IPS-20b (cell line): ENCODE measurements around the gene PPP1R13L.
A peak's percentile ranks its signal among the peaks of the same experiment; 100 is the strongest.

ENCODE experiments used
- H3K27ac ChIP-seq: one replicate; pipeline ENCODE4 v1.5.1; 2013; ENCODE audit warnings: low read length
- H3K27me3 ChIP-seq: 2 replicates; pipeline ENCODE4 v1.6.1; 2013; ENCODE audit warnings: mild to moderate bottlenecking, low read length, inconsistent platforms; ENCODE audit not compliant: insufficient read depth
- H3K36me3 ChIP-seq: 2 replicates; pipeline ENCODE4 v1.6.1; 2013; ENCODE audit warnings: low read depth, mild to moderate bottlenecking, inconsistent platforms, low read length, moderate library complexity; ENCODE audit not compliant: insufficient read depth
- H3K4me1 ChIP-seq: 2 replicates; pipeline ENCODE4 v1.6.1; 2013; ENCODE audit warnings: mild to moderate bottlenecking, control low read depth, inconsistent platforms, low read length, moderate library complexity; ENCODE audit not compliant: insufficient read depth
- H3K4me3 ChIP-seq: 2 replicates; pipeline ENCODE4 v1.5.1; 2013; ENCODE audit warnings: mild to moderate bottlenecking, low read length, inconsistent platforms
- H3K9ac ChIP-seq: 2 replicates; pipeline ENCODE4 v1.6.1; 2013; ENCODE audit warnings: low read depth, mild to moderate bottlenecking, inconsistent platforms, low read length, moderate library complexity
- H3K9me3 ChIP-seq: 2 replicates; pipeline ENCODE4 v1.6.1; 2013; ENCODE audit warnings: mild to moderate bottlenecking, low read depth, low read length, inconsistent platforms; ENCODE audit not compliant: insufficient read depth

The PPP1R13L gene

GRCh38 chr19:45349126-45349415, 55.8 kb downstream of the PPP1R13L start:
- H3K4me1 ChIP-seq = no peaks in the 10 kb centered on the region
- peaks cover 42% of the 10 kb centered on the region for H3K36me3 ChIP-seq

GRCh38 chr19:45348367-45349125, 56.3 kb downstream of the PPP1R13L start:
- Histone ChIP-seq H3K27me3 (no peaks in the 10 kb centered on the region; the same call in 1 of the 2 replicates), H3K4me3 (no peak overlapping the region), H3K4me1 (no peaks in the 10 kb centered on the region), H3K9ac (no peak overlapping the region), H3K27ac (no peak overlapping the region), H3K9me3 (no peaks in the 10 kb centered on the region), H3K36me3 (peaks cover 37% of the 10 kb centered on the region)

More at GRCh38 chr19:45349126-45349415, 55.8 kb downstream of the PPP1R13L start:
- Histone ChIP-seq H3K4me3 (no peak overlapping the region), H3K9ac (no peak overlapping the region), H3K27me3 (no peaks in the 10 kb centered on the region; the same call in 1 of the 2 replicates), H3K9me3 (no peaks in the 10 kb centered on the region), H3K27ac (no peak overlapping the region)

- H3K4me3 ChIP-seq = no peak overlapping the region
- H3K36me3 ChIP-seq = peaks cover 29% of the 10 kb centered on the region
- H3K27me3 ChIP-seq = peaks cover 4% of the 10 kb centered on the region
- no peak overlapping the region for H3K27ac ChIP-seq
- no peaks in the 10 kb centered on the region for H3K9me3 ChIP-seq
- H3K4me1 ChIP-seq = no peaks in the 10 kb centered on the region
- no peak overlapping the region for H3K9ac ChIP-seq
Measured at GRCh38 chr19:45347570-45348366, 57.1 kb downstream of the PPP1R13L start.

GRCh38 chr19:45346449-45346848, 58.4 kb downstream of the PPP1R13L start:
- no peak overlapping the region for H3K9ac ChIP-seq
- no peaks in the 10 kb centered on the region for H3K4me1 ChIP-seq
- H3K36me3 ChIP-seq = peaks cover 17% of the 10 kb centered on the region
- H3K9me3 ChIP-seq = no peaks in the 10 kb centered on the region
- no peak overlapping the region for H3K27ac ChIP-seq
- peaks cover 17% of the 10 kb centered on the region for H3K27me3 ChIP-seq
- H3K4me3 ChIP-seq = no peak overlapping the region

GRCh38 chr19:45345506-45345860, 59.4 kb downstream of the PPP1R13L start:
- Histone ChIP-seq H3K27ac (no peak overlapping the region), H3K4me1 (no peaks in the 10 kb centered on the region), H3K9me3 (no peaks in the 10 kb centered on the region), H3K9ac (no peak overlapping the region), H3K4me3 (no peak overlapping the region), H3K27me3 (peaks cover 27% of the 10 kb centered on the region), H3K36me3 (0 out of 2 replicates have a peak, but pooled peaks cover 7% of the 10 kb centered on the region)

- Histone ChIP-seq H3K9ac (no peak overlapping the region), H3K27ac (no peak overlapping the region), H3K36me3 (0 out of 2 replicates have a peak, but pooled peaks cover 3% of the 10 kb centered on the region), H3K4me1 (no peaks in the 10 kb centered on the region), H3K4me3 (no peak overlapping the region), H3K27me3 (peaks cover 32% of the 10 kb centered on the region), H3K9me3 (no peaks in the 10 kb centered on the region)
Measured at GRCh38 chr19:45344621-45345505, 60.0 kb downstream of the PPP1R13L start.

GRCh38 chr19:45342911-45343310, 62.0 kb downstream of the PPP1R13L start:
- no peaks in the 10 kb centered on the region for H3K9me3 ChIP-seq
- H3K36me3 ChIP-seq = no peaks in the 10 kb centered on the region
- no peak overlapping the region for H3K9ac ChIP-seq
- no peak overlapping the region for H3K4me3 ChIP-seq
- H3K27me3 ChIP-seq = peaks cover 38% of the 10 kb centered on the region
- no peak overlapping the region for H3K27ac ChIP-seq
- no peaks in the 10 kb centered on the region for H3K4me1 ChIP-seq

GRCh38 chr19:45340899-45341453, 63.9 kb downstream of the PPP1R13L start:
- Histone ChIP-seq H3K9me3 (no peaks in the 10 kb centered on the region), H3K27ac (no peak overlapping the region), H3K4me3 (peak overlapping the region; percentile 65), H3K4me1 (no peaks in the 10 kb centered on the region), H3K9ac (no peak overlapping the region), H3K36me3 (no peaks in the 10 kb centered on the region), H3K27me3 (peaks cover 38% of the 10 kb centered on the region)

- Histone ChIP-seq H3K36me3 (no peaks in the 10 kb centered on the region), H3K9me3 (no peaks in the 10 kb centered on the region), H3K27me3 (peaks cover 38% of the 10 kb centered on the region), H3K4me3 (peak within 1 kb of the TSS; percentile 65), H3K9ac (no peak within 1 kb of the TSS), H3K4me1 (no peaks in the 10 kb centered on the region), H3K27ac (no peak within 1 kb of the TSS)
Measured at GRCh38 chr19:45340232-45340898, 64.5 kb downstream of the PPP1R13L start, which contains the start of gene KLC3. KLC3 (plus strand) TSS chr19:45340750; CDS start chr19:45345542, 4,792 bp downstream.

- Histone ChIP-seq H3K9me3 (no peaks in the 10 kb centered on the region), H3K27me3 (peaks cover 38% of the 10 kb centered on the region), H3K4me3 (no peak overlapping the region), H3K27ac (no peak overlapping the region), H3K4me1 (no peaks in the 10 kb centered on the region), H3K36me3 (no peaks in the 10 kb centered on the region), H3K9ac (no peak overlapping the region)
Measured at GRCh38 chr19:45339629-45340028, 65.2 kb downstream of the PPP1R13L start.
